Left cardiac atrium (tissue), 4 donors: Measurements from ENCODE around the gene NOL4L. TPM values are rescaled to one million over a fixed set of nuclear protein-coding genes. Genes with fewer than 3 reads are reported as not detected.

Source experiments
- ATAC-seq, 2 donors: fragments of 200-7000 bp; cut with Tn5 transposase; one replicate each; pipeline ENCODE4 v1.9.1; 2020; ENCODE audit warnings: mild to moderate bottlenecking in 2 of 2, moderate library complexity in 2 of 2
- DNase-seq: peaks from one replicate; pipeline ENCODE4 v3.0.0-alpha.2; 2020
- intact Hi-C, 2 donors: fragments of 100-400 bp; cut with DNase I; formaldehyde crosslinking; loops; one replicate each; pipeline versions ENCODE4 v1.14.1 to v1.15.1; 2022 to 2023
- long read RNA-seq: library from polyadenylated mRNA; unstranded; transcript quantifications from one replicate; pipeline ENCODE4 v2.0.0, GENCODE V29; 2021
- total RNA-seq, 2 donors: library from RNA; stranded (reverse); fragmentation: NEBNext Ultra II Directional; extraction: Animal tissue kit (Norgen Biotek cat#: 25700); gene quantifications; one replicate each; pipeline ENCODE4 v1.2.1, GENCODE V29; 2021
- donor health status: DM: no; HTN: yes; CAD: no.
- donor health status: DM: no; HTN: yes; CAD: no; lungs with severe emphysema.
- donor health status: DM: yes; HTN: yes; CAD: no.
- donor health status: Dilated cardiomyopathy.

The NOL4L gene, protein sequence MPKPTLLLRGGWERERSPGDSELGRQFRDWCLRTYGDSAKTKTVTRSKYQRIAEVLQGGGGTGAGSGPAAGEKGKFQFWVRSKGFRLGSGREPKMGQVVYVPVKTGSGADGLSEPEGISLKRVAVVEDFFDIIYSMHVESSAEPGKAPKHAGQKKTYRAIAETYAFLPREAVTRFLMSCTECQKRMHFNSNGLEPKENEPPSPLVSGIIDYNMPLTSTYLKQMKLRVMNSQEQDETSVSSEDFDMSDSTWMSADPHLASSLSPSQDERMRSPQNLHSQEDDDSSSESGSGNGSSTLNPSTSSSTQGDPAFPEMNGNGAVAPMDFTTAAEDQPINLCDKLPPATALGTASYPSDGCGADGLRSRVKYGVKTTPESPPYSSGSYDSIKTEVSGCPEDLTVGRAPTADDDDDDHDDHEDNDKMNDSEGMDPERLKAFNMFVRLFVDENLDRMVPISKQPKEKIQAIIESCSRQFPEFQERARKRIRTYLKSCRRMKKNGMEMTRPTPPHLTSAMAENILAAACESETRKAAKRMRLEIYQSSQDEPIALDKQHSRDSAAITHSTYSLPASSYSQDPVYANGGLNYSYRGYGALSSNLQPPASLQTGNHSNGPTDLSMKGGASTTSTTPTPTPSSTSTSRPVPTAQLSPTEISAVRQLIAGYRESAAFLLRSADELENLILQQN
- 1 to 10 TPM; 8.5 to 9.7 TPM for total RNA-seq
- long read RNA-seq, partial matches to known transcripts: 0 of 9 reads
- long read RNA-seq, other reads (novel, unspliced or antisense): 9 of 9 reads

DNA sequence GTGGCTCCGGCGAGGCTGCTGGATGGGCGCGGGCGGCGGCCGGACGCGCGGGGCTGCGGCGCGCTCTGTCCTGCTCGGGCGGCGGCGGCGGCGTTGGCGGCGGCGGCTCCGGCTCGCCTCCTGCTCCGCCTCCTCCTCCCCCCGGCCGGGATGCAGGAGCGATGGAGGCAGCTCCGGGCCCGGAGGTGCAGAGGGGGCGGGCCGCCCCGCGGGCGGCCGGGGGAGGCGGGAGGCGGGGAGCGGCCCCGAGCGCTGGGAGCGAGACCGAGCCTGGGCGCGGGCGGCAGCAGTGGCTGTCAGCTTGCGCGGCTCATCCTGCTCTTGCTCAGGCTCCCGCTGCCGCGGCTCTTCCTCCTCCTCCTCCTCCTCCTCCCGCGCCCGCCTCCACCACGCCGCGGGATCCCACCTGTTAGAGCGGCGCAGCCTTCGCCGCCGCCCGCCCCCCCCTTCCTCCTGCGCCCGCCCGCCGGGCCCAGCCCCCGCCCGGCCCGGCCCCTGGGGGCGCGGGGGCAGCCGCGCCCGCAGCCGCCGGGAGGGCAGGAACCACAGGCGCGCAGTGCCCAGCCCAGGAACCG lies at the start of gene NOL4L:
Gene NOL4L, minus strand, starts transcription at position 323 of the 575 bp plus-strand sequence. CDS start 443 bp downstream, outside the sequence.
- peak; percentile 39 for DNase-seq
- intact Hi-C loops: no loop called here
- ATAC-seq: peak in 1 of 2 donors; percentile 30

DNA sequence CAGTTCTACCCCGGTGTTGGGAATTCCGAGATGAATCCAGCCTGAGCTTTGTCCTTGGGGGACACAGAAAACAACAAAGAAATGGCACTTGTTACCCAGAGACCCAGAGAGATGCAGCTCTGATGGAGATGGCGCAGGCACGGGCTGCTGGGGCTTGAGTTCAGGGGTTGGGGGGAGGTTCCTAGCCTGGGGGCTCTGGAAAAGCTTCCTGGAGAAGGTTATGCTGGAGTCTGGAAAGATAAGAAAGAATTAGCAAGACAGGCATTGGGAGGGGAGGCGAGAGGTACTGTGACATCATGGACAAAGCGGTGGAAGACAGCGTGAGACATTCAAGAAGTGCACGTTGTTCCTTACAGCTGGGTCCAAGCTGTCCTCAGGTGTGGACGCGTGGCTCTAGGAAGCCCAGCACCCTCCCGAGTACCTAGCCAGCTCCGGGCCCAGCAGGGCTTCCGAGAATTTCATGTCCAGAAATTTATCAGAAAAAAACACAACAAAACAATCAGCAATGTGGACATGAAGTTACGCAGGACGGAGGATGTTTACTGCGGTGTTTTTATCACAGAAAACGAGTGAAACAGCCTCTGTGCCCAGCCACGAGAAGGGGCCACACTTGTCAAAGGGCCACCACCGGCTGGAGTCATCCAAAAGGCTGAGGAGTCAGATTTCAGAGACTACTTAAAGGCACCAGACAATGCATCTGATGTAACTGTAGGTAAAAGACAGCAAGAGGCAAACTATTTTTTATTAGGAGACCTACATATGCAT lies 49.1 kb upstream of the NOL4L start:
- no peak for ATAC-seq
- intact Hi-C loops: no loop called here
- DNase-seq: no peak

DNA sequence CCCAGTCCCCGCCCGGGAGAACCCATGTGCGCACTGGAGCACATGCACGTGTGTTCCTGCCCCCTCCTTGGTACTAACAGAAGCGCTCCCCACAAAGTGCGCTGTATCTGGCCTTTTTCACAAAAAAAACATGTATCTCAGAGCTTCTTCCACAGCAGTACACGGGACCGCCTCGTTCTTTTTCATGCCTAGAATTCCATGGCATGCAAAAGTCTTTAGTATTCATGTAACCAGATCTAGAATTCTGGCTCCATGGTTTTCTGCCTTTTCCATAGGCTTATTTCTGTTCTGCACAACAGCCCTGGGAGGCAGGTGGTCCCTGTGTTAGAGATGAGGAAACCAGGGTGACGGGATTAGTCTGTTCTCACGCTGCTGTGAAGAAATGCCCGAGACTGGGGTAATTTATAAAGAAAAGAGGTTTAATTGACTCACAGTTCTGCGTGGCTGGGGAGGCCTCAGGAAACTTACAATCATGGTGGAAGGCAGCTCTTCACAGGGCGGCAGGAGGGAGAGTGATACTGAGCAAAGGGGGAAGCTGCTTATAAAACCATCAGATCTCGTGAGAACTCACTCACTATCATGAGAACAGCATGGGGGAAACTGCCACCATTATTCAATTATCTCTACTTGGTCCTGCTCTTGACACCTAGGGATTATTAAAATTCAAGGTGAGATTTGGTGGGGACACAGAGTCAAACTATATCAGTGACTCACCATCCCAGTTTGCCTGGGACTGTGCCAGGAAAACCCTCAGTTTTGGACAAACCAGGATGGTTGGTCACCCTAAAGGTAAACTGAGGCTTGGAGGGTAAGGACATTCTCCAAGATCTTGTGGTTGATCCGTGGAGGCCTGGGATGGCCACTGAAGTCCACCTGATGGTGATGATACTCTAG lies 47.6 kb upstream of the NOL4L start:
- ATAC-seq (no peak), DNase-seq (no peak)
- intact Hi-C loops: no loop called here

DNA sequence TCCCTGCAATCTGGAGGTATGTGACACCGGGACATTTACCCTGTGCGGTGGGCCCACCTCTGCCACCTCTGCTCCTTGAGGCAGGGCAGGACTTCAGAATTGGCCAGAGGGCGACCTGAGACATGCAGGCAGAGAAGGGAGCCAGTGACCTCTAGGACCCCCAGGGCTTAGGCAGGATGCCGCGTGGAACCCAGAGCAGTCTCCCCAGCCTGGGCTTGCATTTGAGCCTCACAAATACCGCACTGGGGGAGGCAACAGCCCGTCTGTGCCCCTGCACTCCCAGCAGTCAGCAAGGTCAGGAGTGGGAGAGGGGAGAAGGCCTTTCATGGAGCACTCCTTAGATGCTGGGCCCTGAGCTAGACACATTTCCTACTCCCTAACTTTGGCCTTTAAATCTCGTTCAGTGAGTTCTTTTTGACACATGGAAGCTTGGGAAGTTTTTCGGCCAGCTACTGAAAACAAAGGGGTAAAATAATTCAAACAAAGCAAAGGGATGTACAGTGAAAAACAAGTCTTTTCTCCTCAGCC lies 46.9 kb upstream of the NOL4L start:
- DNase-seq: no peak
- intact Hi-C loops: no loop called here
- no peak for ATAC-seq

DNA sequence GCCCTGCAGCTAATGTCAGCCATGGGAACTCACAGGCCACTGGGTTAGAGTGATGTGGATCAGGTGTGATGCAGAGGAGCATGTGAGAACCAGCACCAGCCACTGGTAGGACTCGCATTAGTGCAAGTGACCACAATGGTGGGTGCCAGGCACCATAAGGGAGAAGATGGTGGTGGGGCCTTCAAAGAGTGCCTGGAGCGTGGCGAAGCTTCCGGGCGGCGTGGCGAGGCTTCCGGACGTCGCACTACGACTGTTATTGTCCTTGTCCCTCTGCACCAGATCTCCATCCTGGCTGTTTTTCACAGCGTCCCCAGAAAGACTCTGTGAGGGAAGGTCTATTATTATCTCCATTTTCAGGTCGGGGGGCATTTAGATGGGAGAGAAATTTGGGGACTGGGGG lies 44.7 kb upstream of the NOL4L start:
- no peak for DNase-seq
- intact Hi-C loops: no loop called here

DNA sequence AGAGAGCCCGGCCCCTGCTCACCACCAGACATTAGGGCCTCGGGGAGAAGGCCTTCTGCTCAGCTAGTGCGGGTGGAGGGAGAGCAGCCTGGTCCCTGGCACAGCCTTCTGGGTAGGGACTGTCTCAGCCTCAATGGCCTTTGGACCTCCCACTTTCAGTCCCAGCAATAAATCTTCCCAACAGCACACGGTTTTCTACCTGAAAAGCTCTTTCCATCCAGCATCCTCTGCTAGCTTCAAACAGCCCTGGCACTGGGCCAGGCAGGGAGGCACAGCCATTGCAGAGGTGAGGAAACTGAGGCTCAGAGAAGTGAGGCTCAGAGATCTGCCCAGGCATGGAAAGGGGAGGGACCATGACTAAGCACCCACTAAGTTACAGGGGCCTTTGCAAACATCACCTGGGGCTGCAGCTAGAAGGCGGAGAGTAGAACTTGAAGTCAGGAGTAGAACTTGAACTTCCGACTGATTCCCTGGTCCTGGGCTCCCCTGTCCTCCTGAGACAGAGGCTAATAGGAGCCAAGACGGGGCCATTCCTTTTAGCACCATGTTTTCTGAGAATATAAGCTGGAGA lies 43.9 kb upstream of the NOL4L start:
- intact Hi-C loops: no loop called here
- no peak for ATAC-seq
- no peak for DNase-seq

More for the DNA sequence above, 44.7 kb upstream of the NOL4L start:
- no peak for ATAC-seq

DNA sequence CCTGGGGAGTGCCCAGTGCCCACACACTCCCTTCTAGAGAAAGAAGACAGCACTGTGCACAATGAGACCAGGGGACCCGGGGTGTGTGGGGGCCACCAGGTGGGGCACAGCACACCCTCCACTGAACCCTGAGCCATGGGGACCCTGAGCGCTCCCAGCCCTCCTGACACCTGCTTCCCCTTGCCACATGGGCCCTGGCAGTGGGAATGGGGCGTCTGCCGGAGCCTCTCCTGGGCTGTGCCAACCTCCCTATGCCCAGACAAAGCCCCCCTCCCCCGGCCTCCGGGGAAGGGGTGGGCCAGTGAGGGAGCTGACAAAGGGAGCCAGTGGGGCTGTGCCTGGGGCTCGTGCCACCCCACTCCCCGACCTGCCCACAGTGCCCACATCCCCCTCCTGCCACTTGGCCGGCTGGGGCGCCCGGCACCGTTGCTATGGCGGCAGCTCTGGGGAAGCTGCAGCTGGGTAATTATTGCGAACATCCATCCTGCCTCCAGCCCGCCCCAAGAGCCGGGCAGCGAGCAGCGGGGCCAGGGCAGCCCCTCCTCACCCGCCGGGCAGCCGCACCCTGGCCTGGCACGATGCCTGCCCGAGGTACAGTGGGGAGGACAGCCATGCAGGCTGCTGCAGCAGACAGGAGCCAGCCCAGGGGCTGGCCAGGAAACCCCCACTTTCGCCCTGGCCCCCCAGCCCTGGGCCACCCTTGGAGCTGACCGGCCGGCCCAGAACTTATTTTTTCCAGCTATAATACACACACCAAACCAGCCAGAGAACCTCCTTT lies 41.9 kb upstream of the NOL4L start:
- ATAC-seq: peak; percentile 19 to 53
- intact Hi-C loops: no loop called here
- DNase-seq: no peak

DNA sequence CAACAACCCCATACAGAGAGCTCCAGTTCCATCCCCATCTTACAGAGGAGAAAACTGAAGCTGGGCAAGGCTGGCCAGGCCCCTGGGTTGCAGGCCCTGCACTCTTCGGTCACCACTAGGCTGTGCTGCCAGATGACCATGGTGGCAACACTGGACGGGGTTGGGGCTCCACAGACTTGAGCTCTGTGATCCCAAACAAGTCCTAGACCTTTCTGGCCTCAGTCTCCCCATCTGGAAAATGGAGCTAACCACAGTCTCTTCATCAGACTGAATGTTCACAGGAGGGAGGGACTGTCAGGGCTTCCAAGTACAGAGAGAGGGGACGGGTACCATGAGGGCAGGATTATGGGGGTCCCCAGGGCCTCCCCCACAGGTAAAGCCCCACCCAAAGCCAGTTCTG lies 41.3 kb upstream of the NOL4L start:
- DNase-seq (no peak), ATAC-seq (no peak)
- intact Hi-C loops: no loop called here

DNA sequence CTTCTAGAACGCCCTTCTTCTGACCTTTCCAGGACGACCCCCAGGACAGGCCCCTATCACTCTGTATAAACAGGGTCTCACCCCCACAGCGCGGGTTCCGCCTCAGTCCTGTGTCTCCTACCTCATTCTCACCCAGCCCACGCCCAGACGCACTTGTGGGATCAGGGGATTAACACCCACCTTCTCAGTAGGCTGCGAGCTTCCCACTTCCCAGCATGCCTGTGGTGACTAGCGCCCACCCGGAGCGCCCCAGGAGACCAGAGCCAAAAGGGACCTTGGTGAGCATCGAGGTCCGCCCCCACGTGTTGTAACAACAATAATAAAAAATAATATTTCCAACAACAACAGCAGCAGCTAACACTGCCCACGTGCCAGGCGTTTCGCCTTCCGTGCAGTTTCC lies 40.9 kb upstream of the NOL4L start:
- DNase-seq (no peak), ATAC-seq (no peak)
- intact Hi-C loops: no loop called here

DNA sequence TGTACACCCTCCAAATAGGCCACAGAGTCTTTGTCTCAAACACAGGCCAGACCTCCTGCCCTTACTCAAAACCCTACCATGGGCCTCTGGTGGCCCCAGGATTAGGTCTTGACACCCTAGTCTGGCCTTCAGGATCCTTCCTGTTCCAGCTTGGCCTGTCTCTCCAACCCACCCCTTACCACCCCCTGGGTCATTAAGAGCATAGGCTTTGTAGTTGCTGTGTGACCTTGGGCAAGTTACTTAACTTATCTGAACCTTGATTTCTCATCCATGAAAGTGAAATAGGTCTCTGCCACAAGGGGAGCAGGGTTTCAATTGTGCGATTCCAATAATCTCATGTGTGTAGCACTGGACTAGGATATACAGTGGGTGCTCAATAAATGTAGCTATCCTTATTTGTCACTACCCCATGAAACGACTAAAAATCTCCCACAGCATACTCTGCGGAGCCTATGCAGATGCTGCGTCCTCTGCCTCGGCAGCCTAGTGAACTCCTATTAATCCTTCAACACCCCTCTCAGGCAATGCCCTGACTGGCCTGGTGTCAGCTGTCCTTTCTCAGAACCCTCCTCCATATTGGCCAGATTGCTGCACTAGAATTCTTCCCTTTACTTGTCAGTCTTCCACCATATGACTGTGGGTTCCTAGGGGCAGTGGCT lies 39.7 kb upstream of the NOL4L start:
- DNase-seq: no peak
- intact Hi-C loops: no loop called here
- ATAC-seq: no peak

DNA sequence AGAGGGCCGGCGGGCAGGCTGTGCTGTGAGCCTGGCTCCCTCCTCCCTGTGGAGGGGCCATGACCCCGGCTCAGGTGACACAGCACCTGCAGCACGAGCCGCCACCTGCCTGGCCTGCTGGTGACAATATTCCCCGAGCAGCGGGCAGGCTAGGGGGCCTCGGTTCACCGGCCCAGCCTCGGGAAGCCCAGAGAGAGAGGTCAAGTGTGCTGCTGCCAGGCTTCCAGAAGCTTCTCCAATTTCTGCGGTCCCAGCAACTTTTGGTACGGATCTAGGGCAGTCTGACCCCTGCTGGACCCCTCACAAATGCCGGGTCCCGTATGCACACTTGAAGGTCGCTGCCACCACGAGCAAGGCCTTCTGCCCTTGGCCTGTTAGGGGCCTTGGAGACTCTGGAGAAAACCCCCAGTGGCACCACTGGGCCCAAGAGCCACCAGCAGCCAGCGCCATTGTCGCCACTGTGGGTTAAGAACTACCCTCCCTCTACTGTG lies 38.6 kb upstream of the NOL4L start:
- DNase-seq: no peak
- ATAC-seq: no peak
- intact Hi-C loops: no loop called here

DNA sequence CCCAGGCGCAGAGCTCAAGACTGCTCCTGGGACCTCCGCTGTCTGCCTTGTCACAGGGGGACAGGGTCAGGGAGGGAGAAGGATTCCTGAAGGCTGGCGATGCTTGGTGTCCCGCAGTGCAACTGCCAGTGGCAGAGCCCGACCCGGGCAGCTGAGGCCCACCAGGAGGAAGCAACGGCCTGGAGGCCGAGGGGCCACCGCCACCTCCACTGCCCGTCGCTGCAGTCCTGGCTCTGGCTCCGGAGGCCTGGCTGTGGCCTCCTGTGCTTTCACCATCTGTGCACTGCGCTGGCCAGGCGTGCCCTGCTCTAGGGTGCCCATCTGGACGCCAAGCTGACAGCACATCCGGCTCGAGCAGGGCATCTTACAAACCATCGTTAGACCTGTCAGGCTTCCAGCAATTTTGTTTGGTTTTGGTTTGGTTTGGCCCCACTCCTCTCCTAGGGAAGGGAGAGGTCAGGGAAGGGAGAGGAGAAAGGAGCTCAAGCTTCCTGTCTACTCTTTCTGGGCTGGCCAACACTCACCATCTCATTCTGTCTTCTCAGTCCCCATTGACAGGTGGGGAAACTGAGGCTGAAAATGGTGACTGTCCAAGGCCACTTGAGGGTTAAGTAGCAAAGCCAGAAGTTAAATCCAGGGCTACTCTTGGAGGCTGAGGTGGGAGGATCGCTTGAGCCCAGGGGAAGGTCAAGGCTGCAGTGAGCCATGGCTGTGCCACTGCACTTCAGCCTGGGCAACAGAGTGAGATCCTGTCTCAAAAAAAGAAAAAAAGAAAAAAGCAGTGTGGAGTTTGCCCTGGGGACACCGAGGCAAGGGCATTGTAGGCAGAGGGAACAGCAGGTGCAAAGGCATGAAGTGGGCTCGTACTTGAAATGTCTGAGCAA lies 37.7 kb upstream of the NOL4L start:
- intact Hi-C loops: no loop called here
- DNase-seq: no peak
- ATAC-seq: no peak

DNA sequence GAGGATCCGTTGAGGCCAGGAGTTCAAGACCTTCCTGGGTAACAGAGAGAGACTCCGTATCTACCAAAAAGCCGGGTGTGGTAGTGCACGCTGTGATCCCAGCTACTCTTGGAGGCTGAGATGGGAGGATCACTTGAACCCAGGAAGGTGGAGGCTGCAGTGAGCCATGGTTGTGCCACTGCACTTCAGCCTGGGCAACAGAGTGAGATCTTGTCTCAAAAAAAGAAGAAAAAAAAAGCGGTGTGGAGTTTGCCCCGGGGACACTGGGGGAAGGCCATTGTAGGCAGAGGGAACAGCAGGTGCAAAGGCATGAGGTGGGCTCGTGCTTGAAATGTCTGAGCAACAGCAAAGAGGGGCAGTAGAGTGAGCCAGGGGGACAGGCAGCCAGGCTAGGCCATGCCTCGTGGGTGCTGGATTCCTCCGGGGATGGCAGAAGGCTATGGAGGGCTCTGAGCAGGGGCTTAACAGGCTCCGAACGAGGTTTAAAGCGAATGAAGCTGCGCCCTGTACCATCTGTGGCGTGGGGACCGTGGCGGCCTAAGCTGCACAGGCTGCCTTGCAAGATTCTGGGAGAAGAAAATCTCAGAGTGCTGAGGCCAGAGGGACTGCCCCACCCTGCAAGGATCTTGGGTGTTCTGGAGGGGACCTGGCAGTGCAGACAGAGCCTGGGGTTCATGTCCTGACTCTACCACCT lies 36.9 kb upstream of the NOL4L start:
- DNase-seq (no peak), ATAC-seq (no peak)
- intact Hi-C loops: no loop called here

DNA sequence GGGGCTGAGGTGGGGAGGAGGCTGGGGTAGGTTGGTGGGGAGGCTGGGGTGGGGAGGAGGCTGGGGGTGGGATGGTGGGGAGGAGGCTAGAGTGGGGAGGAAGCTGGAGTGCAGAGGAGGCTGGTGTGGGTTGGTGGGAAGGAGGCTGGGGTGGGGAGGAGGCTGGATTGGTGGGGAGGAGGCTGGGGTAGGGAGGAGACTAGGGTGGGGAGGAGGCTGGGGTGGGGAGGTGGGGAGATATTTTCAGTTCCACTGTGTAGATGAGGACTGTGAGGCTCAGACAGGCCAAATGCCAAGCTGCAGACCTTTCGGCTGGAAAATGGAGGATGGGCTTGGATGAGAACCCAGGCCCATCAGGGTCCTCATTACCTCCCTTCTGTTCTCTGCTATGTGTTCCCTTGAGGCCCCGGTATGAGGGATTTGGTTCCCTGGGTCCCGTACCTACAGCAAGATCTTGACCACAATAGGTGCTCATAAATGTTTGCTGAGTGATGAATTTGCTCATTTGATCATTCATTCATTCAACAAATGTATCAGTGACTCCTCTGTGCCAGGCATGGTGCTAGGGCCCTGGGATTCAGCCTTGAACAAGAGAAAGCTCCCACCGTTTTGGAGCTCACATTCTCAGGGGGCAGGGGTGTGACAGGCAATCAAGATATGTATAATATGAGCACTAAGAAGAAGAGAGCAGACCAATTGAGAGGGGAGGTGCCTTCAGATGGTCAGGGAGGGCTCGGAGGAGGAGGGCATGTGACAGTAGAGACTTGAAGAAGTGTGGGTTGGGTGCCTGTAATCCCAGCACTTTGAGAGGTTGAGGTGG lies 36.1 kb upstream of the NOL4L start:
- DNase-seq: no peak
- peak in 1 of 2 donors; percentile 48 for ATAC-seq
- intact Hi-C loops: no loop called here
